NCI-H1105 (cell line): ENCODE results near the gene GREM1.

Experiments used
- DNase-seq: peaks from one replicate; lab custom pipeline; 2025; lab: John Stamatoyannopoulos, UW

GREM1 gene

DNA sequence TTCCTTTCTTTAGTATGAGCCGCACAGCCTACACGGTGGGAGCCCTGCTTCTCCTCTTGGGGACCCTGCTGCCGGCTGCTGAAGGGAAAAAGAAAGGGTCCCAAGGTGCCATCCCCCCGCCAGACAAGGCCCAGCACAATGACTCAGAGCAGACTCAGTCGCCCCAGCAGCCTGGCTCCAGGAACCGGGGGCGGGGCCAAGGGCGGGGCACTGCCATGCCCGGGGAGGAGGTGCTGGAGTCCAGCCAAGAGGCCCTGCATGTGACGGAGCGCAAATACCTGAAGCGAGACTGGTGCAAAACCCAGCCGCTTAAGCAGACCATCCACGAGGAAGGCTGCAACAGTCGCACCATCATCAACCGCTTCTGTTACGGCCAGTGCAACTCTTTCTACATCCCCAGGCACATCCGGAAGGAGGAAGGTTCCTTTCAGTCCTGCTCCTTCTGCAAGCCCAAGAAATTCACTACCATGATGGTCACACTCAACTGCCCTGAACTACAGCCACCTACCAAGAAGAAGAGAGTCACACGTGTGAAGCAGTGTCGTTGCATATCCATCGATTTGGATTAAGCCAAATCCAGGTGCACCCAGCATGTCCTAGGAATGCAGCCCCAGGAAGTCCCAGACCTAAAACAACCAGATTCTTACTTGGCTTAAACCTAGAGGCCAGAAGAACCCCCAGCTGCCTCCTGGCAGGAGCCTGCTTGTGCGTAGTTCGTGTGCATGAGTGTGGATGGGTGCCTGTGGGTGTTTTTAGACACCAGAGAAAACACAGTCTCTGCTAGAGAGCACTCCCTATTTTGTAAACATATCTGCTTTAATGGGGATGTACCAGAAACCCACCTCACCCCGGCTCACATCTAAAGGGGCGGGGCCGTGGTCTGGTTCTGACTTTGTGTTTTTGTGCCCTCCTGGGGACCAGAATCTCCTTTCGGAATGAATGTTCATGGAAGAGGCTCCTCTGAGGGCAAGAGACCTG, 13.2 kb downstream of the GREM1 start:
- no peak for DNase-seq

DNA sequence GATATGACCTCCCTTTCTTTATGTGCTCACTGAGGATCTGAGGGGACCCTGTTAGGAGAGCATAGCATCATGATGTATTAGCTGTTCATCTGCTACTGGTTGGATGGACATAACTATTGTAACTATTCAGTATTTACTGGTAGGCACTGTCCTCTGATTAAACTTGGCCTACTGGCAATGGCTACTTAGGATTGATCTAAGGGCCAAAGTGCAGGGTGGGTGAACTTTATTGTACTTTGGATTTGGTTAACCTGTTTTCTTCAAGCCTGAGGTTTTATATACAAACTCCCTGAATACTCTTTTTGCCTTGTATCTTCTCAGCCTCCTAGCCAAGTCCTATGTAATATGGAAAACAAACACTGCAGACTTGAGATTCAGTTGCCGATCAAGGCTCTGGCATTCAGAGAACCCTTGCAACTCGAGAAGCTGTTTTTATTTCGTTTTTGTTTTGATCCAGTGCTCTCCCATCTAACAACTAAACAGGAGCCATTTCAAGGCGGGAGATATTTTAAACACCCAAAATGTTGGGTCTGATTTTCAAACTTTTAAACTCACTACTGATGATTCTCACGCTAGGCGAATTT, 14.9 kb downstream of the GREM1 start:
- DNase-seq = no peak

DNA sequence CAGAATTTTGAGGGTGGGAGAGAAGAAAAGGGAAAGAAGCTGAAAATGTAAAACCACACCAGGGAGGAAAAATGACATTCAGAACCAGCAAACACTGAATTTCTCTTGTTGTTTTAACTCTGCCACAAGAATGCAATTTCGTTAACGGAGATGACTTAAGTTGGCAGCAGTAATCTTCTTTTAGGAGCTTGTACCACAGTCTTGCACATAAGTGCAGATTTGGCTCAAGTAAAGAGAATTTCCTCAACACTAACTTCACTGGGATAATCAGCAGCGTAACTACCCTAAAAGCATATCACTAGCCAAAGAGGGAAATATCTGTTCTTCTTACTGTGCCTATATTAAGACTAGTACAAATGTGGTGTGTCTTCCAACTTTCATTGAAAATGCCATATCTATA, 15.5 kb downstream of the GREM1 start:
- no peak for DNase-seq

DNA sequence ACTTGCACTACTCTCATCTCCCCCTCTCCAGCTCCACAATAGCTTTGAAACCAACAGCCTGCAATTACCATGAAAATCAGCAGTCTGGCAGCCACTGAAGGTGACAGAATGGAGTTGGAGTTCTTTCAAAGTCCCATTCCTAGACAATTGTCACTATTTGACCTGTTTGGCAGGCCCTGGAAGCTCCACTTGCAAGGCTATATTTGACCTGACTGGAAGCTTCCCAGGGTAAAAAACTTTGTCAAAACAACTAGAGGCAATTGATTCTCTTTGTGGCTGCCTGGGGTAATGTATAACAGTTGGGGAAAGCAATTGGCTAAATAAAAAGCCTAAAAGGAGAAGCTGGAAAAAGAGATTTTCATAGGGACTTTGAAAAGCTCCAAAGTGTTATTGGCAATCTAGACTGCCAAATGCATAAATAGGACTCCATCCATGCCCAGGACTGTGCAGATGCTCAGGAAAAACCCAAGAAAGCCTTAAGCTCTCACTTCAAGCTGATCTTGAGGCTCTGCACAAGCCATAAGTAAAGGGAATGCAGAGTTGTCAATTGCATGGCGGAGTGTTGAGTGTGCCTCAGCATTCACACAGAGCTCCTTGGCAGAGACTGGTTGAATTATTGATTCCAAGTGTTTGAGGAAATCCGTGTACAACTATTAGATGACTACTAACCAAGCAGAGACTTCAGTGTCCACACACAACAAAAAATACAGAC, 18.3 kb downstream of the GREM1 start:
- DNase-seq = no peak

DNA sequence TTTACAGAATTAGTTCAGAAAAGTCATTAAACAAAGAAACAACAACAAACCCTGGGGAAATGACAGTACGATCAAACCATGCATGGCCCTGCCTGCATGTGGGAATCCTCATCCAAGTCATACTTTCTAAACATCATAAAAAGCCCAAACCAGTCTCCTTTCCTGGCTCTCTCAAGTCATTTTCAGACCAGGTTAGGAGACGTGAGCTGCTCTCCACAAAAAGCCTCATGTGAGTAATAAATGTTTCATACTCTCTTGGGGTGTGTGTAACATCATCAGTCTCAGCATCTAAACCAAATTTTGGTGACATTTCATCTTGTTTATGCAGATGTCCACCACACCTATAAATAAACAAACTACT, 18.9 kb downstream of the GREM1 start:
- DNase-seq = no peak

DNA sequence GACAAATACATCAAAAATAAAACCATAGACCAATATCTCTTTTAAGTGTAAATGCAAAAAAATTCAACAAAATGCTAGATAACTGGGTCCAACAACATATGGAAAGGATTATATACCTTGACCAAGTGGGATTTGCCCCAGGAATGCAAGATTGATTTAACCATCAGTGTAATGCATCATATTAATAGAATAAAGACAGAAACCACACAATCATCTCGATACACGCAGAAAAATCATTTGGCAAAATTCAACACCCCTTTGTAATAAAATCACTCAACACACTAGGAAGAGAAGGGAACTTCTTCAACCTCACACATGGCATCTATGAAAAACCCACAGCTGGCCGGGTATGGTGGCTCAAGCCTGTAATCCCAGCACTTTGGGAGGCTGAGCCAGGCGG, 19.5 kb downstream of the GREM1 start:
- no peak for DNase-seq

DNA sequence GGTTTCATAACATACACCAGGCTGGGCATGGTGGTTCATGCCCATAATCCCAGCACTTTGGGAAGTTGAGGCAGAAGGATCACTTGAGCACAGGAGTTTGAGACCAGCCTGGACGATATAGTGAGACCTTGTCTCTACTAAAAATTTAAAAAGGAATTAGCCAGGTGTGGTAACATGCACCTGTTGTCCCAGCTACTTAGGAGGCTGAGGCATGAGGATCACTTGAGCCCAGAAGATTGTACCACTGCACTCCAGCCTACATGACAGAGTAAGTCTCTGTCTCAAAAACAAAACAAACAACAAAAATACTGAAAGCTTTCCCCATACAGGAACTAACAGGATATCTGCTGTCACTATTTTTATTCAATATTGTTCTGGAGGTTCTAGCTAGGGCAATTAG, 20.9 kb downstream of the GREM1 start:
- no peak for DNase-seq

DNA sequence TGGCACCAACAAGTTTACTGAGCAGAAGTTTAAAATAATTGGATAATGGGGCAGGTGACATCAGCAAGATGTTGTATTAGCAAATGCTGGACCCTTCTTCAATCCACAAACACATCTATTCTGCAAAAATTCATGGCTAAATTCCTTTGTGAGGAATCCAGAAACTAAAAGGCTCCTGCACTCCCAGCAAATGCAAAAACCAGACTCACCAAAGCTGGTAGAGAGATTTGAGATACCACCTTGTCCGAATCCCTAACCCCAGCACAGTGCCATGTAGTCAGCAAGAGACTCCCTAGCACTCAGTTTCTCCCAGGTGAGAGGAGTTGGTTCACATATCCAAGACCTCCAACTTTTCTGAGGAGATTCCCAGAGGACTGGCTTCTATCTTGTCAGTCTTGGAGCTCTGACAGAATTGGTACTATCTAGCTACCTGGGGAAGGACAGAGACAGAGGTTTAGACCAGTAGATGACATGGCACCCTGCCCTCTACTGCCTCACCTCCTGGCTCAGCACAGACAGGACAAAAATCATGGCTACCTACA, 21.8 kb downstream of the GREM1 start:
- no peak for DNase-seq

DNA sequence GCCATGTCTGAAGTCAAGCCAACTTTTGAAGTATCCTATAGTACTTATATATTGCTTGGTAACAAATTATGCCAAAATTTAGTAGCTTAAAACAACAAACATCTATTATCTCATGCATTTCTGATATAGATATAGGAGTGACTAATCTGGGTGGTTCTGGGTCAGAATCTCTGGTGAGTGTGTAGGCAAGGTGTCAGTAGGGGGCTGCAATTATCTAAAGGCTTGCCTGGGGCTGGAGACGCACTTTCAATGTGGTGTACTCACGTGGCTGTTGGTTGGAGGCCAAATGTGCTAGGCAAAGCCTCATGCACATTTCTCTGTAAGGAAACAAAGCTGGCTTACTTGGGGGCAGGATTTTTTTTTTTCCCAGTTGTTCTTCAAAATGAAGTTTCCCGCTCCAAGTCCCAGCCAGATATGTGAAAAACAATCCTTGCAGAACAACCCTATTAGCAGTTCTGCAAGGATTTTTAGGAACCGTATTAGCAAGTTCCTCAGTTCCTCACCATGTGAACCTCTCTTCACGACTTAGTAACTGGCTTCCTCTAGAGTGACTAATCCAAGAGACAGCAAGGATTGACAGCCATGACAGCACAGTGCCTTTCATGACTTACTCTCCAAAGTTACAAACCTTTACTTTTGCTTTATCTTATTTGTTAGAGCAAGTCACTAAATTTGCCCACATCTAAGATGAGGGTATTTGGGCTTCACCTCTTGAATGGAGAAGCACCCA, 25.8 kb downstream of the GREM1 start:
- no peak for DNase-seq

DNA sequence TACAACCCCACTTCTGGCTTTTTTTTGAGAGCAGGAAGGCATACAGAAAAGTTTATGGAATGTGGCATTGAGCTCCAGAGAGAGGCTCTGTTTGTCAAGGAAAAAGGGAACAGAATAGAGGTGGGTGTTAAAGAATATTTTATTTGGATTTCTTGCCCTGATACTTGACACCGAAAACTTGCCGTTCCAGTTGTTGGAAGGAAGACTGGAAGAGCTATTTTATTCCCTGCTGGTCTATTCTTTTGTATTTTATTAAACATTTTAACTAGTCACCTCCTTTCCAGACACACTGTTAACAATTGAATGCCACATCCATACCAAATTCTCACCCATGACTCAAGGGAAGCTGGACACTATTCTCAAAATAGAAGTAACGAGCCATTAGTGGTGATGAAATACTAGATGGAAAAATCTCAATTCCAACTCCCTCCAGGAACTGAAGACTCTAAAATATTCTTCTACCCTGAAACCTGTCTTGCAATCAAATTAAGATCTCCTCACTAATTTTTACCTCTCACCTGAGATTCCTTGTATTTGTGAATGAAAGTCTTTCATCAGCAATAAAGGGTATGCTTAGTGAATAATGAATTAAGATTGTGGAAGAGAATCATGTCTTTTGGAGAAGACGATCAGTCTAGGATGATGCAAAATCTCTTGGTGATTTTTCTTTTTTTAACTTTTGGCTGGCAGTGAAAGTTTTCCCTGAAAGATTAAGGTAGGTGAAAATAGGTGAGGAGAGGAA, 28.5 kb downstream of the GREM1 start:
- no peak for DNase-seq

DNA sequence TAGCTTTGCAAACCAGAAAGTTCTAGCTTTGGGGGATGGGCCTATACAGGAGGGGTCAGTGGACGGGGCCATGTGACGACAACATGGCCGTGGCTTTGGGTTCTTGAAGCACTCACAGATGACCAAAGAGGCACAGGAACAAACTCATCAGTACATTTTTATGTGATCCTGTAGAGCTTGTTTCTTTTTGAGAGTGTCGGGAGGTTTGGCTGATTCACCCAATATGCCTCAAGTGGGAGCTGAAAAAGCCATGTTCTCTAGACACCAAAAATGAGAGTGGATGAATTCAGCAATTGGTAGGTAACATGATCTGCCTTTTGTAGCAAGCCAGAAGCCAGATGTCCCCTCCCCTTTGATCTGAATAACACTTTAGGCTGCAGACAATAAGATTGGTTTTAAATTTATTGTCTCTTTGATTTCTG, 30.1 kb downstream of the GREM1 start:
- no peak for DNase-seq

DNA sequence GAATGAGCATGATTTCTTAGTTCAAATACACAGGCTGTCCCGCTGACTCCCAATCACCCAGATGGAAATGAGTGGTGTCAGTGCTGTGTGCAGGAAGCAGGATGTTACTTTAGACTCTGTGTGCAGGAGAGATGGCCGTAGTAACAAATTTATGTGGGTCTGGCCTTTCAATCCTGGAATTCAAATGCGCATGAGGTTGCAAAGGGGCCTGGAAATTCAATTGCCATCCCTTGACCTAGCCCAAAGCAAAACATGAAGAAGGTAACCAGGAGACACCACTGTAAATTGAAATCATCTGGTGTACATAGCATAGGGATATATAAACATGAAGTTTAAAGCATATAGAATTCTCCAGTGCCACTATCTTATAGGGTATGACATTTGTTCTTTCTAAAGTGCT, 33.2 kb downstream of the GREM1 start:
- DNase-seq = no peak

DNA sequence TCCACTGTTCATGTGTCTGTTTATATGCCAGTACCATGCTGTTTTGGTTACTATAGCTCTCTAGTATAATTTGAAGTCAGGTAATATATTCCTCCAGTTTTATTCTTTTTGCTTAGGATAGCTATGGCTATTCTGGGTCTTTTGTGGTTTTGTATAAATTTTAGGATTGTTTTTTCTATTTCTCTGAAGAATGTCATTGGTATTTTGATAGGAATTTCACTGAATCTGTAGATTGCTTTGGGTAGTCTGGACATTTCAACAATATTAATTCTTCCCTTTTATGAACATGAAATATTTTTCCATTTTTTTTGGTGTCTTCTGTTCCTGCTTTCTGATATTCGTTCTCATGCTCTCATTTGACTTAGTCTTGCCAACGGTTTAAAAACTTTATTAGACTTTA, 39.6 kb downstream of the GREM1 start:
- DNase-seq = no peak

DNA sequence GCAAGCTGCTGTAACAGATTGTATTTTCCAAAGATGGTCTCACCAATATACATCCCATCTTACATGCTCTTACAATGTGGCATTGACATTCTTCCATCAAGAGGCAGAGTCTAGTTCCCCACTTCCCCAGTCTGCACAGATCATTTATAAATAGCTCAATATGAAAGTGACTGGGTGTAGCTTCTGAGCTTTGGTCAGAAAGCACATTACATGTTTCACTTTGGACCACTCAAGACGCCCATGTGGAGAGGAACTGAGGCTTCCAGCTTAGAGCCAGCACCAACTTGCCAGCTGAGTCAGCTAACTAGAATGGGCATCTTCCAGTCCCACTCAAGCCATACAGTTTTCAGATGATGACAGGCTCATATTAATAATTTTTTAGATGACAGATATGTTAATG, 45.5 kb downstream of the GREM1 start:
- no peak for DNase-seq

DNA sequence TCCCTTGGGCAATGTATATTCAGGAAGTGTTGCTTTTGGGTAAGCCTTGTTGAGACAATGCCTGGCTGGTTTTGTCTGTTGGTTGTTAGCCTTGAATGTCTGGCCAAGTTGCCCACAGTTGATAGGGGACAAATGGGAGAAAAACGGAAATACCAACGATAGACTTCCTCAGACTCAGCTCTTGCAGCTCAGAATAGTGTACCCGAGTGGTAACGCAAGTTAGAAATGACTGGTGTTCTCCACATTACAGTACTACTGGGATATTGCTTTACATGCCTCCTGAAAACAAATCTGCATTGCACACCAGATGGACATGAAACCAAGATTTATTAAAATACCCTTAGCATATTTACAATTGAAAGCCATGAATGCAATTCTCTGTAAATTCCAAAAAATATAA, 47.4 kb downstream of the GREM1 start:
- DNase-seq = no peak

DNA sequence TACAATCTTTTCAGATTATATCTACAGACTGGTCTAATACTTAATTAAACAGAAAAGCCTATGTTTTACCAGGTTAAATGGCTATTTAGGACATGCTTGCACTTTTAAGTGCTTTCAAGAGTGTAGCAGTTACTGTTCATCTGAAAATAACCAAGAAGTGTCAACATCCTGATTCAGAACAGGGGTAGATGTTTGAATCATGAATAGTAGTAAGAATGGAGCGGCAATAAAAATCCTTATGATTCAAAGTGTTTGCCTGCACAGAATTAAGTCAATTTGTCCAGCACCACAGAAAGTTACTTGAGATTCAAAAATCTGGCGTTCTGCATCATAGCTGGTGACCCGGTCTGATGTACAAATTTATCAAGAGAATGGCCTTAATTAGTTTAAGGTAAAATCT, 48.3 kb downstream of the GREM1 start:
- DNase-seq = no peak

DNA sequence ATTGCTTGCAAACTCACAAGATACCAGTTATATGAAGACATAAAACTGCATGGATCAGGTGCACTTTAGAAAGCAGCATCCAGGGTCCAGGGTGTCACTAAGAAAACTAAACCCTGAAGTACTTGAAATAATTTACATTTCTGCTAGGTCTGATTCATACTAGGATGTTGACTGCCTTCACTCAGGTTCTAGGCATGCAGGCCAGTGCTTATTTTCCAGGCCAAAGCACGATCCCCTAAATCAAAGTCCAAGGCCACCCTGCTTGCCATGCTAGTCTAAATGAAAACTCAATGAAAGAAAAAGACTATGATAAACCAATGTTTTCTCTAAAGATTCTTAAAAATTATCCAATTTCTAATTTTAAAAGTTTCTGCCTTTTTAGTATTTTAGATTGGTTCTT, 49.4 kb downstream of the GREM1 start:
- no peak for DNase-seq

DNA sequence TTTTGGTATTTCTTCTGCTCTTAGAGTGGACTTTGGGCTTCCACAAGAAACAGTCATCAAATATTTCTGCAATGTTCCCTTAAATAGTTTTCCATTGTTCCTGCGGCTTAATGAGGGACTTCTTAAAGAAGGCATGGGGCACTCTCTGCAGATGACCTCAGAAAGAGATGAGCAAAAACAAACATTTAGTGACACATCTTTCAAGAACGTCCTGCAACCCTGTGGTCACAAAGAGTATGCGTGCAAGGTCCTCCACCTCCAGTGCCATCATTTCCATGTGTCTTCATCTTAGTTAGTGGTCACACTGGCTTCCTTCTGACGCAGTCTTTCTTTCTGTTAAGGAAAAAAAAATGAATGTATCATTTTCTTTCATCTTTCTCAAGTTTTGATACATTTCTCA, 56.2 kb downstream of the GREM1 start:
- no peak for DNase-seq

DNA sequence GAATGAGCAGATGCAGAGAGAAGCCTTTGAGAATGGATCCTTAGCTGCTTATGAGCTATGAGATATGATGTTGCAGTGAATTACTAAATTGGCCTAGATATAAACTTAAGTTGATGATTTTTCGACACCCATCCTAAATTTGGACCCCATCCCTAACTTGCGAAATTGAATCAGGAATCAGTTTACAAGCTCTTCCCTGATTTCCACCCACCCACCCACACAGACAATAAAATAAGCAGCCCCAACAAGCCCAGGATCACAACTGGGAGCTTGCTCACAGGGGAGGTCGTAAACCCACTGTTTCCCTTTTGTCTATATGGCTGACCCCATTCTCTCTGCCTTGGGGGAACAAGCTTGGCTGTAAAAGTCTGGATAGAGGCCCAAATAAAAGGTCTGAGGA, 57.3 kb downstream of the GREM1 start:
- no peak for DNase-seq

DNA sequence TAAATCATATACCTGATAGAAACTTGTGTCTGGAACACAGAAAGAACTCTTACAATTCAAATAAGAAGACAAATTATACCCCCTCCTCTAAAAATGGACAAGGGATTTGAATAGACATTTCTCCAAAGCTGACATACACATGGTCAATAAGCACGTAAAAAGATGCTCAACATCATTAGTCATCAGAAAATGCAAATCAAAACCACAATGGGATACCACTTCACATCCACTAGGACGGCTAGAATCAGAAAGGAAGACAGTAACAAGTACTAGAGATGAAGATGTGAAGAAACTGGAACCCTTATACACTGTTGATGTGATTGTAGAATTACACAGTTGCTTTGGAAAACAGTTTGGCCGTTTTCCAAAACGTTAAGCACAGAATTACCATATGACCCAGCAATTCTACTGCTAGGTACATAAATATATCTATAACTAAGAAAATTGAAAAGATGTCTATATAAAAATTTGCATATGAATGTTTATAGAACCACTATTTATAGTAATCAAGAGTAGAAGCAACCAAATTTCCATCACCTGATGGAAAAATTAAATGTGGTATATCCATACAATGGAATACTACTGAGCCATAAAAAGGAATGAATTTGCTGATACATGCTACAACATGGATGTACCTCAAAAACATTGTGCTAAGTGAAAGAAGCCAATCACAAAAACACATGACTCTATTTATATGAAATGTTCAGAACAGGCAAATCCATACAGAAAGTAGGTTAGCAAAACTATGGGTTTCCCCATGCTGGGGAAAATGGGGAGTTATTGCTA, 60.8 kb downstream of the GREM1 start:
- DNase-seq = no peak

DNA sequence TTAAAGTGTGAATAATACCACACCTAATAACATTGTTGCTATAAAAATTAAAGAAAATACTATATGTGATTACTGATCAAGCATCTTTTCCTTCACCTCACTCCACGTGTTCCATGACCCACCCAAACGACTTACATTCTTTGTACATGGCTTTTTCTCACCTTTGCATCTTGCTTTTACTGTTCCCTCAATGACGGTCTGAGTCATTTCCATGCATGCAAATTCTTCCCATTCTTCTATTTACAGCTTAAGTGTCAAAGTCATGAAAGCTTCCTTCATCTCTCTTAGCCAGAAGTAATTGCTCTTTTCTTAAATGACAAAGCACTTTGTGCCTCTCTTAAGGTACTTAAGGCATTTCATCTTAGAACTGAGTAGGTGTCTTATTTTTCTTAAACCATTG, 64.0 kb downstream of the GREM1 start:
- DNase-seq = no peak
